Limb (tissue), 2 donors: Measurements from ENCODE around the gene GTSF1L.

Experiments used
- DNase-seq, 2 donors: peaks; one replicate each; pipeline ENCODE4 v3.0.0-alpha.2; 2016; ENCODE audit errors: extremely low spot score in 2 of 2

GTSF1L gene

GRCh38 chr20:43746344-43747137 lies 19.7 kb upstream of the GTSF1L start:
- no peak for DNase-seq

- DNase-seq = peak in 1 of 2 donors; percentile 37
These were observed 18.3 kb upstream of the GTSF1L start for GRCh38 chr20:43744966-43745730.

GRCh38 chr20:43744151-43744611 lies 17.4 kb upstream of the GTSF1L start:
- DNase-seq = no peak

GRCh38 chr20:43740642-43741041 lies 13.8 kb upstream of the GTSF1L start:
- no peak for DNase-seq

- no peak for DNase-seq
These were observed 12.4 kb upstream of the GTSF1L start for GRCh38 chr20:43739148-43739749.

- DNase-seq = no peak
These were observed 11.1 kb upstream of the GTSF1L start for GRCh38 chr20:43737925-43738324.

- no peak for DNase-seq
These were observed 9.9 kb upstream of the GTSF1L start for GRCh38 chr20:43736588-43737158.

GRCh38 chr20:43731927-43732326 lies 5.1 kb upstream of the GTSF1L start:
- no peak for DNase-seq

- DNase-seq = no peak
These were observed 4.7 kb upstream of the GTSF1L start for GRCh38 chr20:43731469-43731868.

- no peak for DNase-seq
These were observed 2.0 kb upstream of the GTSF1L start for GRCh38 chr20:43728686-43729255.

GRCh38 chr20:43727980-43728590 lies 1.3 kb upstream of the GTSF1L start:
- no peak for DNase-seq

GRCh38 chr20:43726333-43726732 lies 469 bp downstream of the GTSF1L start:
- DNase-seq = no peak

GRCh38 chr20:43725666-43726065 lies 1.1 kb downstream of the GTSF1L start:
- no peak for DNase-seq

- DNase-seq = no peak
These were observed 2.4 kb downstream of the GTSF1L start for GRCh38 chr20:43724383-43724782.

GRCh38 chr20:43723735-43724134 lies 3.1 kb downstream of the GTSF1L start:
- no peak for DNase-seq

- DNase-seq = no peak
These were observed 3.6 kb downstream of the GTSF1L start for GRCh38 chr20:43723186-43723585.

GRCh38 chr20:43722153-43722505 lies 4.7 kb downstream of the GTSF1L start:
- DNase-seq = no peak

GRCh38 chr20:43721429-43722152 lies 5.2 kb downstream of the GTSF1L start:
- DNase-seq = peak; percentile 24 to 41

GRCh38 chr20:43721097-43721428 lies 5.7 kb downstream of the GTSF1L start:
- DNase-seq = no peak

- no peak for DNase-seq
These were observed 6.8 kb downstream of the GTSF1L start for GRCh38 chr20:43720007-43720406.

GRCh38 chr20:43717616-43717995 lies 9.2 kb downstream of the GTSF1L start:
- no peak for DNase-seq
